GM21723 (cell line): ENCODE data around the gene ADGB.
"Not testable (repeated sequence)": the region's sequence is repeated elsewhere in the genome, so short reads cannot be mapped to it uniquely, and the experiment has no call there.

Experiments
- ATAC-seq: cut with Tn5 transposase; IDR thresholded peaks from one replicate; pipeline ENCODE4 v1.9.1; 2021; ENCODE audit warnings: mild to moderate bottlenecking, moderate library complexity; ENCODE audit not compliant: unreplicated experiment

The ADGB gene

DNA sequence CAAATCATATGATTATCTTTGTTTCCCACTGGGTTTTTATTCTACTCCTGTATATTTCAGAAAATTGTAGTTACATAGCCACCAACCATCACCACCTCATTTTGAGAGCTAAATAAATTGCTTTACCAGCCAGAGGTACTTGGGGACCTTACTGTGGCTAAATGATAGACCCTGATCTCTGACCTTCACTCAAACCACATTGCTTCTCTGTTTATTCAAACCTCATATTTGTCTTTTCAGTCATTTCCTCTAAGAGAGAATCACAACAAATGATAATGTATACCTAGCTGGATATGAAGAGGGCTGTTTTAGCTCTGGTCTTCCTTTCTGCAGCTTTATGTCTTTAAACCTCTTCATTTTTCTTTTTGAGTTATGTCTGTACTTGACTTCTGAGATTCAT lies 142.8 kb downstream of the ADGB start:
- no peak for ATAC-seq

DNA sequence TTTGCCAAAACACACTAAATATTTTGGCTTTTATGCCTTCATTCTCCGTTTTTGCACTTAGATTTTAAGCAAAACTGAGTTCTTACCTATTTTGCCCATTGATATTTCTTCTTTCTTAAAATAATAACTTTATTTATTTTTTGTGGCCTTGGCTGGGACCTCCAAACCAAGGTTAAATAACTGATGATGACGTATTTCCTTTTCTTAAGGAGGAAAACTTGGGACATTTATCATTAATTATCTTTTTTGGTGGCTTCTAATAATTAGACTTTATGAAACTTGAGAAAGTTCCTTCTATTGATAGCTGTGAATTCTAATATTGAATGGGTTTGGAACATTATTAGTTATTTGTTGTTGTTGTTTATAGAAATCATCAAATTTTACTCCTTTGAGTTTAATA lies 154.5 kb downstream of the ADGB start:
- no peak for ATAC-seq

DNA sequence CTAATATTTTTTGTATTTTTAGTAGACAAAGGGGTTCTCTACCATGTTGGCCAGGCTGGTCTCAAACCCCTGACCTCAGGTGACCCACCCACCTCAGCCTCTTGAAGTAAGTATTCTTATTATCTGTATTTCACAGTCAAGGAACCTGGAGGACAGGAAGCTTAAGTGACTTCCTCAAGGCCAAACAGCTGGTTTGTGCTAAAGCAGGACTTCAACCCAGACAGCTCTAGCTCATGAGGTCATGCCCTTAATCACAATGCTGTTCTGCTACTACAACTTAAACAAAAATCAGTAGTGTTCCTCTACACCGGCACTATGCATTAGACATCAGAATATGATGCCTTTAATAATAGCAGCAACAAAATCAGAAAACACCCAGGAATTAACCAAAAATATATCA lies 168.9 kb downstream of the ADGB start:
- no peak for ATAC-seq

DNA sequence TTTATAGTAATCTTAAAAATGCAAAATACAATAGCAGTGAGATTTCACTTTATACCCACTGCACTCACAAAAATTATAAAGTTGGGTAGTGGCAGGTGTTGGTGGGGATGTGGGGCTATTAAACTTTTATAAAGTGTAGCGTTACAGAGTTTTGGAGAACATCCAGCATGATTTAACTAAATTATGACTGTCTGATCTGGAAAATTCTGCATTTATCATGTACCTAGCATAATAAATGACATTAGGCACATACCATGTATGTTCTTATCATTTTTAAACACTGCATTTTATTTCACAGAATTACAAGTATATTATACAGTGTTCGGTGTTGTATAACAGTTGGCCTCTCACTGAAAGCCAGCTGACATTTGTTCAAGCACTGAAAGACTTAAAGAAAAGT lies 169.9 kb downstream of the ADGB start:
- ATAC-seq = no peak

DNA sequence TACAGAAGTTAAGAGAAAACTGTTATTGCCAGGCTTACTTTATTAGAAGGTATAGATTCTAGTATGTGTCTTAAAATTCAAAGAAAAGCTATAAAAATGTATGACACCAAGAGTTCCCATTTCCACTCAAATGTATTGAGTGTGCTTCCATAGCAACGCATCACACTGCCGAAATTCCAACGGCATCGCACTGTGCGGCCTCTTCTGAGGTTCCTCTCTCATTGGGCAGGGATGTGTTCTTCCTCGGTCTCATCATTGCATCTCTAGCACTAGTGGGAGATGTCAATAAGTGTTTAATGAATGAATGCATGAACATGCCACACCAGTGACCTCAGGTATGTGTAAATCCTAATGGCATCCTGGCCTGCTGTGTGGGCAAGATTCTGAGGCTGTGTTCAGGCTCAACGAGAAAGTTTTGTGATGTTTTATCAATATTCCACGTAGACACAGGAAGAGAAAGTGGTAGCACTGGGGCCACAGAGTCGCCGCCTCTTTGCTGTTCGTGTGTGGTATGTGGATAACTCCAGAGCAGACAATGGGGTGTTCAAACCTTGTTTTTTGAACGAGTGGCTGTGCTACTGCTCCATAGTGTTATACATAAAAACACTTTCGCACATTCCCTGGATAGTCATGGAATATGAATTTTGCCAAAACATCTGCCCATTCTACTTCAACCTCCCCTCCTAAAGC lies 171.6 kb downstream of the ADGB start:
- ATAC-seq = no peak

DNA sequence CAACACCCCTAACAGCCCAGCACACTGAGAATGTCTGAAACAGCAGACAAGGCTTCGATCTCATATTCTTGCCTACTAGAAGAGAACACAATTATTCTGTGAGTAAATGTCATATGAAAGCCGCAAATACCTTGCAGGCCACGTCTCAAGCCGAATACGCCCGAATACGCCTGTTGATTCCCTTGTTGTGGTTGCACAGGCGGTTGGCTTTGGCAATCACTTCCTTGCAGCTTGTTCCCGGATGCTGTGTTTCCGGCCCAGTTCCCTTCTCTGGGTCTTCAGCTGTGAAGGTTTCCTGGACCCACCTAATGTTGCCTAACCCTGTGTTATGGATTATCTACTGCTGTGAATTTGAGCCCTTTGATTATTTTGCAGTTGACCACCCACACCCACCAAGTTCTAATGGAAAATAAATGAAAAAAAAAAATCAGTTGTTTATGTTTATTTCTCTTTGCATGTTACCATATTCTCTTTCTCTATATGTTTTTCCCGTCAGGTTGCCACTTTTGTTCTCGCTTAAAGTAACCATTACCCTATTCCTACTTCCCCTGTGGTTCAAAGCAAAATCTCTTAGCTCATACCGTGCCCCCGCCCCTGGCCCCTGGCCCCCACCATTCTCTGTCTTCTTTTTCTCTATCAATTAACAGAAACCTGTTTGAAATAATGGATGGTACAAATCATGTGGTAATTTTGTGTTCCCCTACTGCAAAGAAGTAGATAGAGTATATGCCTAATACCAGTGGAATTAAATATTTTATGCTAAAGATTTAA lies 172.4 kb downstream of the ADGB start:
- ATAC-seq = no peak

DNA sequence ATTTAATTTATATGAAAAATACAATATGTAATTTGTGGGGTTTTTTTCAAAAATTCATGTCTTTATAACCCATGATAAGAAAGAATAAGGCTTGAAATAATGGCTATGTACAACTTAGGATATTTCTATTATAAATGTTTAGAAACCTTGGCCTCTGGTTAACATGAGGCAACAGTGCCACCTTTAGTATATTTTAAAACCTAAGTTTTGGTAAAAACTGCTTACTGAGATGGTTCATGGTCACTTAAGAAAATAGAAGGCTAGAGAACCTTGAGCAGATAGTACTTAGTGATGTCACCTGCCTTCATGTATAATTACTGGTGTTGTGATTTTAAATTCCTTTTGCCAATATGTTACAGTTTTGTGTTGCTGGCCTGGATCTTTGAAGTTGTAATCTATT lies 176.4 kb downstream of the ADGB start:
- no peak for ATAC-seq

DNA sequence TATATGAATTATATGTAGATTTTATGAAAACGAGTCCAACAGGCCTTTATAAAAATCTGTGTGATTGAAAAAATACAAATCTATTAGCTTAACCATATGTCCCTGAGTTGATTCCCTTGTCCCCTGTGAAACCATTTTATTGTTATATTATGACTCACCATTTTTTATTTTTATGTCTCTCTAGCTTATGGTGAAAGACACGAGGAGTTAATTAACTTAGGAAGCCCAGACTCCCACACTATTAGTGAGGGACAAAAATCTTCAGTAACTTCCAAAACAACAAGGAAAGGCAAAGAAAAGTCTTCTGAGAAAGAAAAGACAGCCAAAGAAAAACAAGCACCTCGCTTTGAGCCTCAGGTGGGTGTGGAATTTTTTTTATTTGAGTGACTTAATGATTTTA lies 183.1 kb downstream of the ADGB start:
- ATAC-seq = no peak

DNA sequence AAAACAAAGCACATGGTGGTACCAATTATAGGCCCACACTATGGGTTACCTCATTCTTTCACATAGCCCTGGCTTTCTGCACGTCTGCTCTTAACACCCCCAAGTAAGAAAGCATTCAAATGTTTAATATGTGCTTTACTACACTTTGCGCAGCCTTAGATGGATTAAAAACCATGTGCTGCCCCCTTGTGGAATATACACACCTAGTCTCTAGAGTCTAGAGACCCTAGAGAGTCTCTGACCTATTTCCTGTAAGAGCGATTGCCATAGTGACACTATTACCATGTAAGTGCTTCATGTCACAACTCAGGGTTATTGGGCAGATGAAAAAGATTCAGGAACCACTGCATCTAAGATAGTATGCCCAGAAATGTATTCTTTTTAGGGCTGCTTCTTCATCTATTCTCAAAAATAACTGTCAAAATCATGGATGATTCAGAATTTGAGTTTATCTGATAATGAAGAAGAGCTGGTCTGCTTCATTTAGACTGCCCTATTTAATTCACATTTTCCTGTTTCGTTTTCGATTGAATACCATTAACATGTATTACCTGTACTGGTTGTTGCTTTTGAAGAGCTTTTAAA lies 186.3 kb downstream of the ADGB start:
- ATAC-seq = peak; percentile 92

DNA sequence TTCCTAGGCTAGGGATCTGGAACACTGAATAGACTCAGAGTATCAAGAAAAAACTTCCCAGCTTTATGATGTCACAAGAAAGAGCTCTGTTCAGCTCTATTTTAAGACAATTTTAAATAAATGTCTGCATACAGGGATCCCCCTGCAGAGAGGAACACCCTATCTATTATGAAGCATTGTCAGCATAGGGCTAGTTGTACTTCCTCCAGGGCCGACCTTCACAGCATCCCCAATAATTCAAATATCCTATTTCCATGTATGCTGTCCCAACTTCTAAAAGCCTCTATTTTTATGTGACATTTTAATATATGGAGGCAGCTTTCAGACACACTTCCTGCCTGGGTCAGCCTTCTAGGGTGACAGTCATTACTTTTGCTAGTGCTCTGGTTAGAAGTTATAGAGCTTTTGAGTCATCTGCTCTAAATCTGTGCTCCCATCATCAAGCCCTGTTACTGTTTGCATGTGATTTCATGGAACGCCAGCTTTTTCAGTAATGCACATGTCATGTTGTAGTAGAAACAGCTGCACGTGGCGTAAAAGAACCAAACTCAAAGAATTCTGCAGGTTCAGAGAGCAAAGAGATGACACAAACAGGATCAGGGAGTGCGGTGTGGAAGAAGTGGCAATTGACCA lies 189.2 kb downstream of the ADGB start:
- no peak for ATAC-seq

DNA sequence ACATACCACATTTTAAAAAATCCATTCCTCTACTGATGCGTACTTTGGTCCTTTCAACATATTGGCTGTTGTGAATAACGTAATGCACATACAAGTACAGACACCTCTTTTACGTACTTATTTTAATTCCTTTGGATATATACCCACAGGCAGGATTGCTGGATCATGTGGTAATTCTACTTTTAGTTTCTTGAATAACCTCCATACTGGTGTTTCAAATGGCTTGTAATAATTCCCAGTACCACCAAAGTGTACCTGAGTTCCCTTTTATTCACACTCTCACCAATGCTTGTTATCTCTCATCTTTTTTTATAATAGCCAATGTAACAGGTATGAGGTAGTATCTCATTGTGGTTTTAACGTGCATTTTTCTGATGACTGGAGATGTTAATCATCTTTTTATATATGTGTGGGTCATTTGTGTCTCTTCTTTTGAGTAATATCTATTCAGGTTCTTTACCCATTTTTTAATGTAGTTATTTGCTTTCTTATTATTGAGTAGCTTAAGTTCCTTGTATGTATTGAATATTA lies 191.9 kb downstream of the ADGB start:
- no peak for ATAC-seq

DNA sequence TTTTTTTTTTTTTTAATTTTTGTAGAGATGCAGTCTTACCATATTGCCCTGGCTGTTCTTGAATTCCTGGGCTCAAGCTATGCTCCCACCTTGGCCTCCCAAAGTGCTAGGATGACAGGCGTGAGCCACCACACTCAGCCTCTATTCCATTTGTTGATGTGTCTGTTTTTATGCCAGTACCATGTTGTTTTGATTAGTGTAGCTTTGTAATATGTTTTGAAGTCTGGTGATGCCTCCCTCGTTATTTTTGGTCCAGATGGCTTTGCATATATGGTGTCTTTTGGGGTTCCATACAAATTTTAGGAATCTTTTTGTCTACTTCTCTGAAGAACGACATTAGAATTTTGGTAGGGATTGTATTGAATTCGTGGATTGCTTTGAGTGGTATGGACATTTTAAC lies 193.2 kb downstream of the ADGB start:
- ATAC-seq = no peak

DNA sequence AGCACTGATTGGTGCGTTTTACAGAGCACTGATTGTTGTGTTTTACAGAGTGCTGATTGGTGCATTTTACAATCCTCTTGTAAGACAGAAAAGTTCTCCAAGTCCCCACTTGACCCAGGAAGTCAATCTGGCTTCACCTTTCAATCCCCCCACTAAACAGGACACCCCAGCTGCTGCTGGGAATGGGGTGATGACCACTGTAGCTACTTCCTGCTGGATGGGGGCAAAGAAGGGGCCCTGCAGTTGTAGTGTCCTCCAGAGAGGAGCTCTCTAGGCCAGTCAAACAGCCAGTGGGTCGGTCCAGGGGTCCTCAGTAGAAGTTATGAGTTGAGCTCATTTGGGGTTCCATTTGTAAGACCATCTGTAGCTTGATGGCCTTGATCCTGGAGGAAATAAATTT lies 194.4 kb downstream of the ADGB start:
- not testable (repeated sequence) for ATAC-seq

DNA sequence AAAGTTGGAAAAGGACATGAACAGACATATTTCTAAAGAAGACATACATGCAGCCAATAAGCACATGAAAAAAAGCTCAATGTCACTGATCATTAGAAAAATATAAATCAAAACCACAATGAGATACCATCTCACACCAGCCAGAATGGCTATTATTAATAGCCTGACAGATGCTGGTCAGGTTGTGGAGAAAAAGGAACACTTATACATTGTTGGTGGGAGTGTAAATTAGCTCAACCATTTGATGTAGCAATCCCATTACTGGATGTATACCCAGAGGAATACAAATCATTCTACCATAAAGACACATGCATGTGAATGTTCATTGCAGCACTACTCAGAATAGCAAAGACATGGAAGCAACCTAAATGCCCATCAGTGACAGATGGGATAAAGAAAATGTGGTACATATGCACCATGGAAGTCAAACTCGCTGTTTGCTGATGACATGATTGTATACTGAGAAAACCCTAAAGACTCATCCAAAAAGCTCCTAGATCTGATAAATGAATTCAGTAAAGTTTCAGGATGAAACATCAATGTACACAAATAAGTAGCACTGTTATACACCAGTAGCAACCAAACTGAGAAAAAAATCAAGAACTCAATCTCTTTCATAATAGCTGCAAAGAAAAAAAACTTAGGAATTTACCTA lies 196.8 kb downstream of the ADGB start:
- ATAC-seq = no peak

DNA sequence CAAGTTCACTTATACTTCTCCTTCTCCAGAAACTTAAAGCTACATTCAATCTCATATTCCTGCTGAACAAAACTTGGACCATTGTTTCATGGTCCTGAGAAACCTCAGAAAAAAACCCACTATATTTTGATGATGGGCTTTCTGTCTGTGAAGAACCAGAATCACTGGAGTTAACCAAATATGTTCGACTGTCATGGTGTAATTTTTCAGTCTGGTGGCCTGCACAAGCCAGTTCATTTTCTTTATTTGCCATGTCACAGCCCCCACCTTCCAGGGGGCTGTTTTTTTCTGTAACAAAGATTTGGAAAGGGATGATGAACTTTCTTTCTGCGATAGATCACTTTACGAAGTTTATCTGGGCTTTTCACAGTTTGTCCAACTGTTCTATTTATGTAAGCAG lies 204.4 kb downstream of the ADGB start:
- ATAC-seq = not testable (repeated sequence)

DNA sequence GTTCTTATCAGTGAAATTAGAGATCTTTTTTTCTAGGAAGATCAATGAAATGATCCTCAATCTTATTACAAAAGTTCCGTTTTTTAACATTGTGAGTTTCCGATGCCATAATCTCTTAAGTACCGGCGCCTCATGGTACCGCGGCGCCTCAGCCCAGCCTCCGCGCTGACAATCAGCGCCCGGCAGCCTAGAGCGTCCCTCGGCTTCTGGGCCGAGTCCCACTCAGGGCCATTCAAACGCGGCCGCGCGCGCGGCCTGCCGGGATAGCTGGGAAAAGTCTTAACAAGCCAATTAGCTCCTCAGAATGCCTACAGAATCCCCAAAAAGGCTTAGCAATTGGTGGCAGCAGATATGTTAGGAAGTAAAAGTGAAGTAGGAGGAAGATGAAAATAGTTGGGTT lies 204.8 kb downstream of the ADGB start:
- no peak for ATAC-seq

DNA sequence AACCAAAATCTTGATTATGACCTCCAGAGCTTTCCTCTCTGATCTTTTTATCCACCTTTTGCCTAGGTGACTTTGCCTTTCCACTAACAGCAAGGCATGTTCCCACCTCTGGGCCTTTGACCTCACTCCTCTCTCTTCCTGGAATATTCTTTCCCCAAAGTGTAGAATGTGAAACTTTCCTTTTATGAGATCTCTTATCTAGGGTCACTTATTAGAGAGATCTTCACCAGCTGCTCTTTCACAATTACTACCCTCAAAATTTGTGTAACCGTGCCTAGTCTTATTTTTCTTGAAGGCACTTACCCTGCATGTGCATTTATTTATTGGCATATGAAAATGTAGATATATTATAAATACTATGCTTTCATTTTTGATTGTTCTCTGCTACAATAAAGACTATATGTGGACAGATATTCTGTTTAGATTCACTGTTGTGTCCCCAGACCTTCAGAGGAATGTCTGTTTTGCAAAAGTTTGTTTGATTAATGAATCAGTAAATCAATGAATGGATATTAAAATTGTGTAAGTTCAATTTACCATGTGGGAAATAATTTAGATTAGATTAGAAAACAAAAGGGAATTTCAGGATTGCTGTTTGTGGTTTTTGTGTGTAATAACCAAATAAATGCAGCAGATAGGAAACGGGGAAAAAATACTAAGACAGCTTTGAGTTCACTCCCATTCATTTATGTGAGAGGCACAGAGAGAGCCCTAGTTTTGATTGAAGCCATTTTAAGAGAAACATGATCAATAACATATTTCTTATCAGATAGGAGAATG lies 207.0 kb downstream of the ADGB start:
- ATAC-seq = no peak

DNA sequence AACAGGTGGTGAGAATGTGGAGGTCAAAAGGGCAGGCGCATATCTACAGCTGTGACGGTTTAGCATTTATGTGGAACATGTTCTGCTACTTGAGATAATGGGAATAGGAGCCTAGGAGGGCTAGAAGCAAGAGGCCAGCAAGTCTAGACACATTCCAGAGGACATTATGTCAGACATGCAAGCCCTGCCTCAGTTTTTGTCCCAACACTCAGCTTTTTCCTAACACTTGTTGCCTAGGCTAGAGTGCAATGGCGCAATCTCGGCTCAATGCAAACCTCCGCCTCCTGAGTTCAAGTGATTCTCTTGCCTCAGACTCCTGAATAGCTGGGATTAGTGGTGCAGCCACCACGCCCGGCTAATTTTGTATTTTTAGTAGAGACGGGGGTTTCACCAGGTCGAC lies 210.2 kb downstream of the ADGB start:
- not testable (repeated sequence) for ATAC-seq

DNA sequence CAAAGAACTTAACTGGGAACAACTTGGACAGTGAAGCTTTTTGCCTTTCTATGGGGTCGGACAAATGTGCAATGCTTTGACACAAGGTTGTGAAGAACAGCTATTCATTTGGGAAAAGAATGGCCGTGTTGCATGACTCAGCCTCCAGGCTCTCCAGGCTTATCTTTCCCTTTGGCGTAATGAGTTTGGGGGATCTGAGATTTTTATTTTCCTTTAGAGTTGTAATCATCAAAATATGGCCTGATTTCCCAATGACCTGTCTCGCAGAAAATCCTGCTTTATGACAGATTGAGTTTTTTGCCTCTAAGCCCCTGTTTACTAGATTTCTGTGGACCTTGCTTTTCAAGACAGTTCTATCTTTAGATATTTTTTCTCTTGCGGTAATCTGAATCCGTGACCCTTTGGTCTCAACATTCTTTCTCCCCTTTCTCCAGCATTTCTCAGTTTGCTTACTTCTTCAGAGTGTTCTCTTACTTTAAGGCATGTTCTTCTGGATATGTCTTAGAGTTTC lies 214.1 kb downstream of the ADGB start:
- not testable (repeated sequence) for ATAC-seq

DNA sequence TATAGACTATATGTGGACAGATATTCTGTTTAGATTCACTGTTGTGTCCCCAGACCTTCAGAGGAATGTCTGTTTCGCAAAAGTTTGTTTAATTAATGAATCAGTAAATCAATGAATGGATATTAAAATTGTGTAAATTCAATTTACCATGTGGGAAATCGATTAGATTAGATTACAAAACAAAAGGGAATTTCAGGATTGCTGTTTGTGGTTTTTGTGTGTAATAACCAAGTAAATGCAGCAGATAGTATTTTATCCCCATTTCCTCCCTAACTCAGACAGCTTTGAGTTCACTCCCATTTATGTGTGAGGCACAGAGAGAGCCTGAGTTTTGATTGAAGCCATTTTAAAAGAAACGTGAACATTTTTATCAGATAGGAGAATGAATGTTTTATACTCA lies 214.8 kb downstream of the ADGB start:
- no peak for ATAC-seq
